Common myeloid progenitor, CD34-positive (primary cell): ENCODE measurements around the gene MAN1A2.

Source experiments
- CTCF ChIA-PET: fragments of 350-600 bp; sonication (Branson Sonifier 250); formaldehyde crosslinking; loops from one replicate; lab custom pipeline; 2021; ENCODE audit warnings: antibody characterized with exemption; lab: Charles Lee
- POLR2A ChIA-PET: fragments of 350-600 bp; sonication (Branson Sonifier 250); formaldehyde crosslinking; loops from one replicate; lab custom pipeline; 2021; ENCODE audit warnings: antibody characterized with exemption; lab: Charles Lee
- DNase-seq, 3 donors: peaks; one replicate each; pipeline versions ENCODE4 v3.0.0 to v3.0.0-alpha.2; 2013
- H3K27ac ChIP-seq, 2 experiments: 1 replicate in 1 of 2; 2 replicates in 1 of 2; pipeline ENCODE4 v1.7.0; 2013; ENCODE audit warnings: inconsistent platforms in 2 of 2, low read length in 2 of 2, mild to moderate bottlenecking in 2 of 2, low read depth in 1 of 2, moderate library complexity in 1 of 2; ENCODE audit not compliant: severe bottlenecking in 2 of 2, insufficient read depth in 1 of 2, poor library complexity in 1 of 2
- H3K27me3 ChIP-seq, 5 experiments: replicated peaks in 2 of 5; 1 replicate in 3 of 5; 2 replicates in 2 of 5; pipeline versions ENCODE4 v1.6.1 to v1.7.0; 2013; ENCODE audit warnings: low read length in 4 of 5, mild to moderate bottlenecking in 2 of 5, moderate library complexity in 2 of 5, inconsistent platforms in 1 of 5; ENCODE audit not compliant: insufficient read depth in 5 of 5, control insufficient read depth in 4 of 5
- H3K36me3 ChIP-seq, 4 experiments: 1 replicate in 2 of 4; 2 replicates in 2 of 4; pipeline versions ENCODE4 v1.6.1 to v1.7.0; 2013; ENCODE audit warnings: low read length in 3 of 4, control low read depth in 1 of 4, mild to moderate bottlenecking in 1 of 4; ENCODE audit not compliant: control insufficient read depth in 4 of 4, insufficient read depth in 4 of 4
- H3K4me1 ChIP-seq, 4 experiments: 1 replicate in 3 of 4; 2 replicates in 1 of 4; pipeline versions ENCODE4 v1.6.1 to v1.7.1; 2013; ENCODE audit warnings: low read length in 3 of 4, mild to moderate bottlenecking in 3 of 4, control low read depth in 1 of 4, inconsistent platforms in 1 of 4, moderate library complexity in 1 of 4; ENCODE audit not compliant: control insufficient read depth in 4 of 4, insufficient read depth in 4 of 4; ENCODE audit errors: control extremely low read depth in 1 of 4
- H3K4me3 ChIP-seq, 7 experiments: 1 replicate in 4 of 7; 2 replicates in 3 of 7; pipeline versions ENCODE4 v1.5.1 to v1.7.0; 2013; ENCODE audit warnings: mild to moderate bottlenecking in 7 of 7, low read length in 6 of 7, moderate library complexity in 6 of 7, inconsistent platforms in 2 of 7, low read depth in 2 of 7, control low read depth in 1 of 7; ENCODE audit not compliant: insufficient read depth in 4 of 7, control insufficient read depth in 1 of 7; ENCODE audit errors: extremely low read depth in 1 of 7
- H3K9me3 ChIP-seq, 5 experiments: 1 replicate in 4 of 5; 2 replicates in 1 of 5; pipeline versions ENCODE4 v1.6.1 to v1.7.1; 2013; ENCODE audit warnings: low read length in 4 of 5, mild to moderate bottlenecking in 2 of 5, inconsistent platforms in 1 of 5, low read depth in 1 of 5, moderate library complexity in 1 of 5; ENCODE audit not compliant: control insufficient read depth in 4 of 5, insufficient read depth in 2 of 5; ENCODE audit errors: control extremely low read depth in 1 of 5
- WGBS: methylation state at CpG from one replicate; pipeline ENCODE4 v1.1.5; 2013; ENCODE audit not compliant: insufficient coverage; 5-methylcytosine and 5-hydroxymethylcytosine counted together

MAN1A2 gene

GRCh38 chr1:117559139-117559538, 191.9 kb downstream of the MAN1A2 start:
- H3K4me1 ChIP-seq: peaks cover 0 to 25% (median under 1%) of the 10 kb centered on the region in 4 experiments
- no peaks in the 10 kb centered on the region for H3K27me3 ChIP-seq
- H3K9me3 ChIP-seq: peaks cover 0 to 3% (median 0%) of the 10 kb centered on the region in 5 experiments
- 100% methylated on average over 3 of the region's 3 CpGs for WGBS
- DNase-seq: no peak
- POLR2A ChIA-PET: no interaction called here
- H3K4me3 ChIP-seq: no peak overlapping the region
- H3K27ac ChIP-seq: no peak overlapping the region
- CTCF ChIA-PET: interaction anchor here (1.3 kb wide), 1 partner anchor 10 kb away, joined by 4 read pairs; no protein-coding TSS in a partner anchor
- H3K36me3 ChIP-seq: no peaks in the 10 kb centered on the region

- Histone ChIP-seq H3K4me3 (no peak overlapping the region), H3K27me3 (no peaks in the 10 kb centered on the region), H3K27ac (no peak overlapping the region), H3K4me1 (peaks cover 0 to 33% (median 7%) of the 10 kb centered on the region in 4 experiments), H3K36me3 (no peaks in the 10 kb centered on the region), H3K9me3 (peaks cover 0 to 3% (median 0%) of the 10 kb centered on the region in 5 experiments)
- POLR2A ChIA-PET: interaction anchor here (0.6 kb wide), 1 partner anchor 18 kb away, joined by 10 read pairs; no protein-coding TSS in a partner anchor
- no peak for DNase-seq
- WGBS: 100% methylated on average over 2 of the region's 3 CpGs
- CTCF ChIA-PET: no interaction called here
Measured at GRCh38 chr1:117559985-117560384, 192.7 kb downstream of the MAN1A2 start.

GRCh38 chr1:117561071-117561470, 193.8 kb downstream of the MAN1A2 start:
- Histone ChIP-seq H3K27ac (no peak overlapping the region), H3K36me3 (no peaks in the 10 kb centered on the region), H3K9me3 (peaks cover 0 to 3% (median 0%) of the 10 kb centered on the region in 5 experiments), H3K27me3 (no peaks in the 10 kb centered on the region), H3K4me1 (peaks cover 0 to 36% (median 9%) of the 10 kb centered on the region in 4 experiments), H3K4me3 (no peak overlapping the region)
- POLR2A ChIA-PET: no interaction called here
- 100% methylated on average over 1 of the region's 2 CpGs for whole genome bisulfite sequencing
- no peak for DNase-seq
- CTCF ChIA-PET: no interaction called here

- ChIA-PET POLR2A (no interaction called here), CTCF (interaction anchor here (1.4 to 2.4 kb wide), 2 partner anchors 27 to 112 kb away, joined by 6 to 7 read pairs; no protein-coding TSS in a partner anchor)
- peaks cover 0 to 3% (median 0%) of the 10 kb centered on the region in 5 experiments for H3K9me3 ChIP-seq
- H3K36me3 ChIP-seq: no peaks in the 10 kb centered on the region
- 100% methylated on average over 2 of the region's 2 CpGs for WGBS
- no peaks in the 10 kb centered on the region for H3K27me3 ChIP-seq
- no peak for DNase-seq
- H3K27ac ChIP-seq: no peak overlapping the region
- H3K4me3 ChIP-seq: no peak overlapping the region
- peaks cover 0 to 34% (median 9%) of the 10 kb centered on the region in 4 experiments for H3K4me1 ChIP-seq
Measured at GRCh38 chr1:117561551-117561950, 194.3 kb downstream of the MAN1A2 start.

GRCh38 chr1:117562581-117563491, 195.6 kb downstream of the MAN1A2 start:
- H3K4me3 ChIP-seq: no peak overlapping the region
- peaks cover 0 to 3% (median 0%) of the 10 kb centered on the region in 5 experiments for H3K9me3 ChIP-seq
- no peaks in the 10 kb centered on the region for H3K27me3 ChIP-seq
- 81% methylated on average over 6 of the region's 9 CpGs for WGBS
- DNase-seq: peak in 1 of 3 donors; percentile 4
- H3K36me3 ChIP-seq: no peaks in the 10 kb centered on the region
- CTCF ChIA-PET: interaction anchor here (1.4 to 2.4 kb wide), 3 partner anchors 14 to 111 kb away, joined by 5 to 7 read pairs (median 6); no protein-coding TSS in a partner anchor
- no peak overlapping the region for H3K27ac ChIP-seq
- H3K4me1 ChIP-seq: peaks cover 0 to 33% (median 9%) of the 10 kb centered on the region in 4 experiments
- POLR2A ChIA-PET: interaction anchor here (0.6 kb wide), 1 partner anchor 21 kb away, joined by 4 read pairs; no protein-coding TSS in a partner anchor

- WGBS: 96% methylated on average over 3 of the region's 4 CpGs
- Histone ChIP-seq H3K27me3 (no peaks in the 10 kb centered on the region), H3K4me1 (peaks cover 0 to 33% (median 9%) of the 10 kb centered on the region in 4 experiments), H3K36me3 (no peaks in the 10 kb centered on the region), H3K4me3 (no peak overlapping the region), H3K27ac (no peak overlapping the region), H3K9me3 (peaks cover 0 to 3% (median 0%) of the 10 kb centered on the region in 5 experiments)
- ChIA-PET POLR2A (no interaction called here), CTCF (interaction anchor here (1.9 to 2.4 kb wide), 2 partner anchors 15 to 110 kb away, joined by 5 to 7 read pairs; no protein-coding TSS in a partner anchor)
- DNase-seq: no peak
Measured at GRCh38 chr1:117563492-117563875, 196.2 kb downstream of the MAN1A2 start.
